Caco-2 (cell line): Measurements from ENCODE around the gene PPP2CA. TPM values are rescaled to one million over a fixed set of nuclear protein-coding genes. Genes with fewer than 3 reads are reported as not detected.

Experiments used
- BruUV-seq: library from RNA; stranded (reverse); fragments of 400-500 nt; replicated peaks from 2 replicates; lab custom pipeline; 2021; lab: Mats Ljungman, UMichigan
- CTCF ChIA-PET: fragments of 300-600 bp; sonication (Branson Sonifier 250); formaldehyde crosslinking; loops from one replicate; lab custom pipeline; 2022; ENCODE audit warnings: antibody characterized with exemption; lab: Charles Lee
- POLR2A ChIA-PET: fragments of 300-600 bp; sonication (Branson Sonifier 250); formaldehyde crosslinking; loops from one replicate; lab custom pipeline; 2022; ENCODE audit warnings: antibody characterized with exemption; lab: Charles Lee
- DNase-seq, 2 experiments: peaks; one replicate each; pipeline versions ENCODE4 v3.0.0 to v3.0.0-alpha.2; 2020 to 2022
- H3K27me3 ChIP-seq: replicated peaks from 2 replicates; pipeline ENCODE4 v1.6.0; 2011; ENCODE audit warnings: low read length; ENCODE audit not compliant: control insufficient read depth, insufficient read depth
- H3K36me3 ChIP-seq: 2 replicates; pipeline ENCODE4 v1.5.1; 2011; ENCODE audit warnings: low read length; ENCODE audit not compliant: control insufficient read depth, insufficient read depth
- H3K4me1 ChIP-seq: fragments of 250-450 bp; sonication (Bioruptor Pico); 2 replicates; pipeline ENCODE4 v1.5.1; 2020; ENCODE audit warnings: mild to moderate bottlenecking
- H3K4me3 ChIP-seq: 2 replicates; pipeline ENCODE4 v1.5.1; 2011; ENCODE audit warnings: low read depth, mild to moderate bottlenecking, control low read depth, low read length
- H3K9me3 ChIP-seq: fragments of 250-450 bp; sonication (Bioruptor Pico); 2 replicates; pipeline ENCODE4 v1.5.1; 2020; ENCODE audit warnings: mild to moderate bottlenecking, moderate library complexity
- H3K27ac Mint-ChIP-seq: one replicate; pipeline ENCODE4 v1.8.0; 2022; ENCODE audit warnings: mixed read lengths; ENCODE audit not compliant: unreplicated experiment
- H3K27me3 Mint-ChIP-seq: one replicate; pipeline ENCODE4 v1.8.0; 2022; ENCODE audit warnings: mixed read lengths; ENCODE audit not compliant: insufficient read depth, unreplicated experiment
- H3K36me3 Mint-ChIP-seq: one replicate; pipeline ENCODE4 v1.8.0; 2022; ENCODE audit warnings: mild to moderate bottlenecking, mixed read lengths; ENCODE audit not compliant: insufficient read depth, unreplicated experiment
- H3K4me1 Mint-ChIP-seq: one replicate; pipeline ENCODE4 v1.8.0; 2022; ENCODE audit warnings: low read depth, mixed read lengths; ENCODE audit not compliant: unreplicated experiment
- H3K4me3 Mint-ChIP-seq: one replicate; pipeline ENCODE4 v1.8.0; 2022; ENCODE audit warnings: mild to moderate bottlenecking, moderate library complexity, mixed read lengths; ENCODE audit not compliant: unreplicated experiment
- H3K9me3 Mint-ChIP-seq: one replicate; pipeline ENCODE4 v1.8.0; 2022; ENCODE audit warnings: mixed read lengths; ENCODE audit not compliant: unreplicated experiment
- CTCF ChIP-seq, 2 experiments: fragments of 200-600 bp in 1 of 2; IDR thresholded peaks; 1 replicate in 1 of 2; 2 replicates in 1 of 2; pipeline versions ENCODE4 v1.5.1 to v1.8.0; 2011 to 2022; ENCODE audit warnings: antibody characterized with exemption in 1 of 2, control low read depth in 1 of 2, inconsistent platforms in 1 of 2, low read depth in 1 of 2, low read length in 1 of 2, mild to moderate bottlenecking in 1 of 2, moderate library complexity in 1 of 2; ENCODE audit not compliant: insufficient read depth in 1 of 2, severe bottlenecking in 1 of 2, unreplicated experiment in 1 of 2
- intact Hi-C: fragments of 100-400 bp; cut with micrococcal nuclease; formaldehyde crosslinking; loops from one replicate; pipeline ENCODE4 v1.10.0; 2022; ENCODE audit not compliant: unreplicated experiment
- total RNA-seq: library from RNA; stranded (reverse); gene quantifications from 2 replicates; pipeline ENCODE4 v1.2.3, GENCODE V29; 2022

PPP2CA gene
- total RNA-seq, 1 experiment from 2014 or later = 224 TPM

GRCh38 chr5:134174841-134175839 is 50.7 kb downstream of the PPP2CA start:
- ChIA-PET POLR2A (interaction anchor here (0.8 to 3.4 kb wide), 3 partner anchors 8 to 104 kb away, joined by 3 to 32 read pairs (median 5); partner anchors contain the start of gene PPP2CA), CTCF (interaction anchor here (1.2 kb wide), 1 partner anchor 136 kb away, joined by 3 read pairs; no protein-coding TSS in a partner anchor)
- Mint-ChIP-seq H3K4me1 (peaks cover 8% of the 10 kb centered on the region), H3K27ac (peak overlapping the region; percentile 98), H3K27me3 (no peaks in the 10 kb centered on the region), H3K9me3 (no peaks in the 10 kb centered on the region), H3K4me3 (peak overlapping the region; percentile 93), H3K36me3 (peaks cover 66% of the 10 kb centered on the region)
- DNase-seq = no peak
- TF ChIP-seq CTCF (IDR thresholded peaks at IDR 0.05; ENCODE audit: insufficient read depth in 1 of 2, low read depth in 1 of 2, low read length in 1 of 2, severe bottlenecking in 1 of 2, unreplicated experiment in 1 of 2) = no peak
- intact Hi-C loops = loop anchor here (10.0 kb wide), 1 partner anchor 560 kb away; the partner anchor contains the start of gene CAMLG
- H3K4me1 ChIP-seq = peaks cover 8% of the 10 kb centered on the region; the same call in 1 of the 2 replicates
- peaks cover 2% of the 10 kb centered on the region; the same call in 1 of the 2 replicates for H3K36me3 ChIP-seq
- peak overlapping the region; percentile 97 for H3K4me3 ChIP-seq
- no peaks in the 10 kb centered on the region for H3K27me3 ChIP-seq
- H3K9me3 ChIP-seq = no peaks in the 10 kb centered on the region
- no TSS peak for BruUV-seq

GRCh38 chr5:134171972-134172371 is 53.9 kb downstream of the PPP2CA start:
- H3K4me1 ChIP-seq = peaks cover 8% of the 10 kb centered on the region; the same call in 1 of the 2 replicates
- no peaks in the 10 kb centered on the region for H3K9me3 Mint-ChIP-seq
- POLR2A ChIA-PET = no interaction called here
- H3K27me3 Mint-ChIP-seq = no peaks in the 10 kb centered on the region
- peaks cover 8% of the 10 kb centered on the region for H3K4me1 Mint-ChIP-seq
- DNase-seq = no peak
- H3K9me3 ChIP-seq = no peaks in the 10 kb centered on the region
- CTCF ChIA-PET = no interaction called here
- peaks cover 2% of the 10 kb centered on the region; the same call in 1 of the 2 replicates for H3K36me3 ChIP-seq
- no TSS peak for BruUV-seq
- TF ChIP-seq CTCF (IDR thresholded peaks at IDR 0.05; ENCODE audit: insufficient read depth in 1 of 2, low read depth in 1 of 2, low read length in 1 of 2, severe bottlenecking in 1 of 2, unreplicated experiment in 1 of 2) = no peak
- H3K4me3 Mint-ChIP-seq = no peak overlapping the region
- peaks cover 86% of the 10 kb centered on the region for H3K36me3 Mint-ChIP-seq
- no peak overlapping the region for H3K27ac Mint-ChIP-seq
- H3K27me3 ChIP-seq = no peaks in the 10 kb centered on the region
- intact Hi-C loops = loop anchor here (10.0 kb wide), 1 partner anchor 563 kb away; the partner anchor contains the start of gene CAMLG
- H3K4me3 ChIP-seq = no peak overlapping the region

DNA sequence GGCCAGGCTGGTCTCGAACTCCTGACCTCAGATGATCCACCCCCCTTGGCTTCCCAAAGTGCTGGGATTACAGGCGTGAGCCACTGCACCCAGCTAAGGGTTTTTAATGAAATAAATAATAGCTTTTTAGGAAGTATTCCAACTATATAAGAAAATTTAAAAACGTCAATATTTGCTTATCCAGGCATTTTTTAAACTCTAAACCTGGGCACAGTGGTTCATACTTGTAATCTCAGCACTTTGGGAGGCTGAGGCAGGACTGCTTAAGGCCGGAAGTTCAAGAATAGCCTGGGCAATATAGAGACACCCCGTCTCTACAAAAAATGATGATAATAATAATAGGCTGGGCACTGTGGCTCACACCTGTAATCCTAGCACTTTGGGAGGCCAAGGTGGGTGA is 63.3 kb downstream of the PPP2CA start:
- ChIA-PET CTCF (no interaction called here), POLR2A (no interaction called here)
- H3K4me3 ChIP-seq = no peak overlapping the region
- H3K9me3 ChIP-seq = no peaks in the 10 kb centered on the region; the same call in 1 of the 2 replicates
- no peak for TF ChIP-seq CTCF (IDR thresholded peaks at IDR 0.05; ENCODE audit: insufficient read depth in 1 of 2, low read depth in 1 of 2, low read length in 1 of 2, severe bottlenecking in 1 of 2, unreplicated experiment in 1 of 2)
- BruUV-seq = no TSS peak
- DNase-seq = no peak
- H3K4me1 ChIP-seq = no peaks in the 10 kb centered on the region
- H3K9me3 Mint-ChIP-seq = peaks cover 16% of the 10 kb centered on the region
- no peaks in the 10 kb centered on the region for H3K27me3 ChIP-seq
- intact Hi-C loops = no loop called here
- peaks cover 90% of the 10 kb centered on the region for H3K36me3 Mint-ChIP-seq
- no peaks in the 10 kb centered on the region for H3K27me3 Mint-ChIP-seq
- H3K4me1 Mint-ChIP-seq = peaks cover 12% of the 10 kb centered on the region
- peaks cover 4% of the 10 kb centered on the region; the same call in 1 of the 2 replicates for H3K36me3 ChIP-seq
- no peak overlapping the region for H3K4me3 Mint-ChIP-seq
- H3K27ac Mint-ChIP-seq = no peak overlapping the region
